NT2/D1 (cell line): ENCODE results near the gene ACOT9.

Source experiments
- SUZ12 ChIP-seq: IDR thresholded peaks from 2 replicates; pipeline ENCODE4 v1.6.1; 2011; ENCODE audit not compliant: insufficient read length, insufficient read depth; ENCODE audit errors: extremely low read depth
- YY1 ChIP-seq: IDR thresholded peaks from 2 replicates; pipeline ENCODE4 v1.6.1; 2011; ENCODE audit not compliant: insufficient read length, insufficient read depth
- ZNF274 ChIP-seq: IDR thresholded peaks from 2 replicates; pipeline ENCODE4 v1.6.1; 2011; ENCODE audit warnings: mild to moderate bottlenecking, low read depth, low read length

DNA sequence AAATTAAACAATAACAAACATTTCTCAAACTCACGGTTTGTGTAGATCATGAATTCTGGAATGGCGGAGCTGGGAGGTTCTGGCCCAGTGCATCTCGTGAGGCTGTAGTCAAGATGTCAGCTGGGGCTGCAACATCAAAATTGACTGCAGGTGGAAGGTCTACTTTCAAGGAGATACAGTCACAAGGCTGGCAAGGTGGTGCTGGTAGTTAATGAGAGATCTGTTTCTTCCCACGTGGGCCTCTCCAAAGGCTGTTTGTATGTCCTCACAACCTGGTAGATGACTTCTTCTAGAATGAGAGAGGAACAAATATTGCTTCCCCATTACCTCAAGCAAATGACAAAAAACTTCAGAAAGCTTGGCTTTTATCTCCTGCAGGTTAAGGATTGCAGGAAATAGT is 83.7 kb downstream of the ACOT9 start:
- no peak for TF ChIP-seq YY1
- no peak for TF ChIP-seq SUZ12
- no peak for TF ChIP-seq ZNF274
